Uterus (tissue), 2 donors: ENCODE results near the gene MAP3K5.

Experiments
- CTCF ChIP-seq, 4 experiments: fragments of 200-600 bp in 2 of 4; fragments of 450-650 bp in 2 of 4; sonication (generic) in 2 of 4; IDR thresholded peaks; one replicate each; pipeline ENCODE4 v1.5.1; 2016 to 2019; ENCODE audit warnings: antibody characterized with exemption in 4 of 4, mild to moderate bottlenecking in 2 of 4, moderate library complexity in 1 of 4
- POLR2A ChIP-seq, 2 donors: fragments of 450-650 bp; IDR thresholded peaks; one replicate each; pipeline ENCODE4 v1.6.1; 2016; ENCODE audit warnings: antibody characterized with exemption in 2 of 2, mild to moderate bottlenecking in 1 of 2, moderate library complexity in 1 of 2

- no peak for TF ChIP-seq CTCF (IDR thresholded peaks at IDR 0.05)
- no peak for TF ChIP-seq POLR2A (IDR thresholded peaks at IDR 0.05)
These were observed 212.5 kb downstream of the MAP3K5 start for GRCh38 chr6:136579800-136580199.
